Retinal pigment epithelial cell (primary cell): ENCODE data around the gene FNTB.

ENCODE experiments used
- DNase-seq: peaks from one replicate; pipeline ENCODE4 v3.0.0-alpha.2; 2010; ENCODE audit warnings: low read depth
- H3K4me3 ChIP-seq: 2 replicates; pipeline ENCODE4 v1.5.1; 2011; ENCODE audit warnings: mild to moderate bottlenecking, low read length, control low read depth, moderate library complexity
- TF ChIP-seq, protein P1 (sequence below): conservative IDR thresholded peaks from 2 replicates; pipeline ENCODE4 v1.5.1; 2011; ENCODE audit warnings: low read depth, low read length, control low read depth, inconsistent platforms

Gene FNTB

DNA sequence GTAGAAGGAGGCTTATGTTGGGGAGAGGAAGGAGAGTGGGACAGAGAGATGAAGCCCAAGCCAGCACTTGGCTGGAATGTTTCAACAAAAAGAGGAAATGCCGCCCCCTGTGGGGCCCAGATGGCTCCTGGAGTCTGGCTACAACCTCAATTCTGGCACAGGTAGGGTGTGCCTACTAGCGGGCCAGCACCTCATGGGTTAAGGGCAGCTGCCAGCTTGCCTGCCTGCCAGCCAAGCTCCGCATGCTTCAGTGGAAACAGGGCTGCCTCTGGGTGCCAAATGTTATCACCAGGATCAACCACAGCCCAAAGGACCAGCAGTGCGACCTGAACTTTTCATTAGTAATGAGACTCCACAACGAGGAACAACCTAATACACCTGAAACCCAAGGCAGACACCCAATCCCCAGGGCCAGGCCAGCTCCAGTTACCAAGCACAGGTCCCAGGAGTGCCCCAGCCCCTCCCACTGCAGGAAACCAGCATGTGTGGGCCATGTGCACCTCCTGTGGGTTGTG lies 25.9 kb upstream of the FNTB start:
- no peak overlapping the region for H3K4me3 ChIP-seq
- DNase-seq, result no peak
- TF ChIP-seq, protein P1, sequence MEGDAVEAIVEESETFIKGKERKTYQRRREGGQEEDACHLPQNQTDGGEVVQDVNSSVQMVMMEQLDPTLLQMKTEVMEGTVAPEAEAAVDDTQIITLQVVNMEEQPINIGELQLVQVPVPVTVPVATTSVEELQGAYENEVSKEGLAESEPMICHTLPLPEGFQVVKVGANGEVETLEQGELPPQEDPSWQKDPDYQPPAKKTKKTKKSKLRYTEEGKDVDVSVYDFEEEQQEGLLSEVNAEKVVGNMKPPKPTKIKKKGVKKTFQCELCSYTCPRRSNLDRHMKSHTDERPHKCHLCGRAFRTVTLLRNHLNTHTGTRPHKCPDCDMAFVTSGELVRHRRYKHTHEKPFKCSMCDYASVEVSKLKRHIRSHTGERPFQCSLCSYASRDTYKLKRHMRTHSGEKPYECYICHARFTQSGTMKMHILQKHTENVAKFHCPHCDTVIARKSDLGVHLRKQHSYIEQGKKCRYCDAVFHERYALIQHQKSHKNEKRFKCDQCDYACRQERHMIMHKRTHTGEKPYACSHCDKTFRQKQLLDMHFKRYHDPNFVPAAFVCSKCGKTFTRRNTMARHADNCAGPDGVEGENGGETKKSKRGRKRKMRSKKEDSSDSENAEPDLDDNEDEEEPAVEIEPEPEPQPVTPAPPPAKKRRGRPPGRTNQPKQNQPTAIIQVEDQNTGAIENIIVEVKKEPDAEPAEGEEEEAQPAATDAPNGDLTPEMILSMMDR, result peak; percentile 38

- TF ChIP-seq, protein P1, result no peak
- DNase-seq, result no peak
- no peak overlapping the region for H3K4me3 ChIP-seq
These were observed 23.1 kb upstream of the FNTB start for GRCh38 chr14:64963611-64964010.

GRCh38 chr14:64965356-64966000 lies 21.2 kb upstream of the FNTB start:
- H3K4me3 ChIP-seq, result no peak overlapping the region
- TF ChIP-seq, protein P1, result no peak
- no peak for DNase-seq

GRCh38 chr14:64966976-64967375 lies 19.7 kb upstream of the FNTB start:
- no peak for DNase-seq
- TF ChIP-seq, protein P1, result no peak

DNA sequence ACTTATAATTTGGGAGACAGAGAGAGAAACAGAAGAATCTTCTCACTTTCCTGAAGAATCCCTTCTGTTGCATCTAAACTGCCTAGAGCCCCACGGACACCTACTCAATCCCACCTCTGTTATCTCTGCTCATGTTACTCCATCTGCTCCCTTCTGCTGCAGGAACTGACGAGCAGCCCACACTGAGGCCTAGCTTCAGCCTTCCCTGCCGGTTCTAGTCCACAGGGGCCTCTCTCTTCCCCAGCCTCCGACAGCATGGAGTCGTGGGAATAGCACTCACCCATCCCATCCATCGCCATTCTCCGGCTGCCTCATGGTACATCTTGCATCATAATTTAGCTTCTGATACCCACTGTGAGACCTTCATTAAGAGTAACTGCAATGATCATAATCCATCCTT lies 18.5 kb upstream of the FNTB start:
- DNase-seq, result no peak
- no peak overlapping the region for H3K4me3 ChIP-seq
- TF ChIP-seq, protein P1, result no peak

More at GRCh38 chr14:64966976-64967375, 19.7 kb upstream of the FNTB start:
- H3K4me3 ChIP-seq, result no peak overlapping the region

- H3K4me3 ChIP-seq, result no peak overlapping the region
- TF ChIP-seq, protein P1, result no peak
- DNase-seq, result no peak
These were observed 18.0 kb upstream of the FNTB start for GRCh38 chr14:64968651-64969050.

DNA sequence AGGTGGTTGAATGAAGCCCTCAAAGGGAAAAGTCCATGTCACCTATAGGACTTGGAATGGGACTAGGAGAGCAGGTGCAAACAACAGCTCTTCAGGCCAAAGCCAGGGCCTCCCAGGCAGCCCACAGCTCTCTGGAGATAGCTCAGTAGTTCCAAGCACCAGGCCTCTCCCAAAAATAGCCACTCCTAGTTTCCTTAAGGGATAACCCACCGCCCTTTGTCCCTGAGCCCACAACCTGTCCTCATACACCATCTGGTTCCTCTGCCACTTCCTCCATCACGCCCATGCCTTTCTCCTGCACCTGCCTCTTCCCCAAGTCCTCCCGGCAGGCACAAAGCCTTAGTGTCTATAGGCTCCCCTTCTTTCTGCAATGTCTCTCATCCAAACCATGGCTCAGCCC lies 16.7 kb upstream of the FNTB start:
- TF ChIP-seq, protein P1, result no peak
- H3K4me3 ChIP-seq, result no peak overlapping the region
- no peak for DNase-seq
